Left lung (tissue), 10 donors: Measurements from ENCODE around the gene EPHA5. TPM values are rescaled to one million over a fixed set of nuclear protein-coding genes. Genes with fewer than 3 reads are reported as not detected.

ENCODE experiments used
- ATAC-seq: fragments of 200-7000 bp; cut with Tn5 transposase; one replicate; pipeline ENCODE4 v1.9.1; 2020; ENCODE audit warnings: moderate library complexity
- DNase-seq, 4 donors: peaks; one replicate each; pipeline ENCODE4 v3.0.0-alpha.2; 2013 to 2020
- H3K27ac ChIP-seq, 2 donors: fragments of 200-600 bp; sonication (generic) in 1 of 2; one replicate each; pipeline versions ENCODE4 v1.5.0 to v1.8.0; 2020 to 2021
- H3K27me3 ChIP-seq, 2 donors: fragments of 200-600 bp; sonication (generic) in 1 of 2; one replicate each; pipeline versions ENCODE4 v1.5.0 to v1.8.0; 2020 to 2021
- H3K36me3 ChIP-seq, 2 donors: fragments of 200-600 bp; sonication (generic) in 1 of 2; one replicate each; pipeline versions ENCODE4 v1.5.0 to v1.8.0; 2020 to 2021
- H3K4me1 ChIP-seq, 2 donors: fragments of 200-600 bp; one replicate each; pipeline ENCODE4 v1.8.0; 2021
- H3K4me3 ChIP-seq, 2 donors: fragments of 200-600 bp; sonication (generic) in 1 of 2; one replicate each; pipeline versions ENCODE4 v1.5.0 to v1.8.0; 2020 to 2021; ENCODE audit warnings: mild to moderate bottlenecking in 1 of 2
- H3K9me3 ChIP-seq, 2 donors: fragments of 200-600 bp; sonication (generic) in 1 of 2; one replicate each; pipeline versions ENCODE4 v1.5.0 to v1.8.0; 2020 to 2021
- CTCF ChIP-seq, 2 donors: fragments of 200-600 bp; sonication (generic) in 1 of 2; IDR thresholded peaks; one replicate each; pipeline versions ENCODE4 v1.5.0 to v1.8.0; 2021; ENCODE audit warnings: antibody characterized with exemption in 2 of 2
- intact Hi-C, 2 donors: fragments of 100-400 bp; cut with DNase I; formaldehyde crosslinking; loops; one replicate each; pipeline versions ENCODE4 v1.11.2 to v1.14.2; 2022
- polyA plus RNA-seq, 6 donors: library from polyadenylated mRNA; unstranded; fragments of 120-200 nt; gene quantifications; one replicate each; pipeline ENCODE4 v1.2.1, GENCODE V29; 2013; ENCODE audit not compliant: insufficient read length in 6 of 6
- total RNA-seq, 2 donors: library from RNA; stranded (reverse); fragmentation: NEBNext Ultra II Directional; extraction: Animal tissue kit (Norgen Biotek cat#: 25700); gene quantifications; one replicate each; pipeline ENCODE4 v1.2.1, GENCODE V29; 2021
- donor health status: DM: no; HTN: yes; CAD: no.
- donor health status: DM: no; HTN: no; CAD: no.

EPHA5 gene
- total and polyA plus RNA-seq, 8 donors, result 0.01 to 0.12 (median 0.08) TPM; not detected in 2

GRCh38 chr4:65461781-65462180 lies 208.5 kb downstream of the EPHA5 start:
- no peak for ATAC-seq
- no peak overlapping the region for H3K27ac ChIP-seq

GRCh38 chr4:65457011-65457410 lies 213.3 kb downstream of the EPHA5 start:
- DNase-seq, result no peak
- H3K4me1 ChIP-seq, result no peaks in the 10 kb centered on the region
- intact Hi-C loops, result no loop called here
- no peak overlapping the region for H3K27ac ChIP-seq
- no peaks in the 10 kb centered on the region for H3K27me3 ChIP-seq
- no peak for TF ChIP-seq CTCF (IDR thresholded peaks at IDR 0.05)
- ATAC-seq, result no peak
- H3K4me3 ChIP-seq, result no peak overlapping the region
- H3K36me3 ChIP-seq, result no peaks in the 10 kb centered on the region
- H3K9me3 ChIP-seq, result no peaks in the 10 kb centered on the region

More at GRCh38 chr4:65461781-65462180, 208.5 kb downstream of the EPHA5 start:
- no peaks in the 10 kb centered on the region for H3K9me3 ChIP-seq
- intact Hi-C loops, result no loop called here
- DNase-seq, result no peak
- no peaks in the 10 kb centered on the region for H3K4me1 ChIP-seq
- no peaks in the 10 kb centered on the region for H3K36me3 ChIP-seq
- TF ChIP-seq CTCF (IDR thresholded peaks at IDR 0.05), result no peak
- no peaks in the 10 kb centered on the region for H3K27me3 ChIP-seq
- no peak overlapping the region for H3K4me3 ChIP-seq

GRCh38 chr4:65456579-65456978 lies 213.7 kb downstream of the EPHA5 start:
- no peaks in the 10 kb centered on the region for H3K36me3 ChIP-seq
- intact Hi-C loops, result no loop called here
- ATAC-seq, result no peak

GRCh38 chr4:65453398-65453797 lies 216.9 kb downstream of the EPHA5 start:
- no peaks in the 10 kb centered on the region for H3K36me3 ChIP-seq
- ATAC-seq (no peak), DNase-seq (no peak)
- no peak for TF ChIP-seq CTCF (IDR thresholded peaks at IDR 0.05)
- no peaks in the 10 kb centered on the region for H3K27me3 ChIP-seq
- no peaks in the 10 kb centered on the region for H3K4me1 ChIP-seq
- no peak overlapping the region for H3K27ac ChIP-seq
- intact Hi-C loops, result no loop called here
- H3K9me3 ChIP-seq, result no peaks in the 10 kb centered on the region
- no peak overlapping the region for H3K4me3 ChIP-seq

More at GRCh38 chr4:65456579-65456978, 213.7 kb downstream of the EPHA5 start:
- Histone ChIP-seq H3K4me3 (no peak overlapping the region), H3K27ac (no peak overlapping the region), H3K27me3 (no peaks in the 10 kb centered on the region), H3K4me1 (no peaks in the 10 kb centered on the region), H3K9me3 (no peaks in the 10 kb centered on the region)
- TF ChIP-seq CTCF (IDR thresholded peaks at IDR 0.05), result no peak
- no peak for DNase-seq

- Histone ChIP-seq H3K4me3 (no peak overlapping the region), H3K36me3 (no peaks in the 10 kb centered on the region), H3K4me1 (no peaks in the 10 kb centered on the region), H3K27me3 (no peaks in the 10 kb centered on the region), H3K9me3 (no peaks in the 10 kb centered on the region), H3K27ac (no peak overlapping the region)
- no peak for TF ChIP-seq CTCF (IDR thresholded peaks at IDR 0.05)
- no peak for ATAC-seq
- intact Hi-C loops, result no loop called here
- no peak for DNase-seq
Observed at GRCh38 chr4:65450899-65451298, 219.4 kb downstream of the EPHA5 start.
